Ascending aorta (tissue), 2 donors: ENCODE results near the gene NAP1L4. TPM values are rescaled to one million over a fixed set of nuclear protein-coding genes. Genes with fewer than 3 reads are reported as not detected.

Experiments used
- DNase-seq, 2 donors: peaks; one replicate each; pipeline ENCODE4 v3.0.0-alpha.2; 2019; ENCODE audit warnings: low spot score in 2 of 2
- H3K27ac ChIP-seq, 2 donors: fragments of 200-600 bp; sonication (generic); one replicate each; pipeline ENCODE4 v1.5.1; 2016 to 2017; ENCODE audit warnings: mild to moderate bottlenecking in 1 of 2
- H3K27me3 ChIP-seq: fragments of 200-600 bp; sonication (generic); one replicate; pipeline ENCODE4 v1.5.1; 2017
- H3K36me3 ChIP-seq, 2 donors: fragments of 200-600 bp; sonication (generic); one replicate each; pipeline ENCODE4 v1.5.1; 2016
- H3K4me1 ChIP-seq, 2 donors: fragments of 200-600 bp; sonication (generic); one replicate each; pipeline ENCODE4 v1.5.1; 2016 to 2017; ENCODE audit warnings: mild to moderate bottlenecking in 1 of 2
- H3K4me3 ChIP-seq, 2 donors: fragments of 200-600 bp; sonication (generic); one replicate each; pipeline ENCODE4 v1.5.1; 2016 to 2017; ENCODE audit warnings: mild to moderate bottlenecking in 1 of 2
- H3K9me3 ChIP-seq, 2 donors: fragments of 200-600 bp; sonication (generic); one replicate each; pipeline ENCODE4 v1.5.1; 2016
- CTCF ChIP-seq, 3 experiments: fragments of 200-600 bp in 2 of 3; fragments of 450-650 bp in 1 of 3; sonication (generic) in 2 of 3; IDR thresholded peaks; one replicate each; pipeline ENCODE4 v1.5.1; 2016 to 2019; ENCODE audit warnings: antibody characterized with exemption in 3 of 3, mild to moderate bottlenecking in 1 of 3, moderate library complexity in 1 of 3
- intact Hi-C: fragments of 100-400 bp; cut with DNase I; formaldehyde crosslinking; loops from one replicate; pipeline ENCODE4 v1.15.1; 2023
- total RNA-seq: library from RNA; depleted of rRNA; stranded (reverse); fragments of >200 nt; gene quantifications from one replicate; pipeline ENCODE4 v1.1.0, GENCODE V29; 2016

The NAP1L4 gene
- total RNA-seq, 1 donor from 2014 or later, result 54.5 TPM

- H3K9me3 ChIP-seq, result no peaks in the 10 kb centered on the region
- DNase-seq, result no peak
- intact Hi-C loops, result no loop called here
- no peak for TF ChIP-seq CTCF (IDR thresholded peaks at IDR 0.05)
- no peaks in the 10 kb centered on the region for H3K27me3 ChIP-seq
- H3K27ac ChIP-seq, result no peak overlapping the region
- peaks cover 4 to 6% of the 10 kb centered on the region in 2 donors for H3K36me3 ChIP-seq
- peaks cover 0 to 14% of the 10 kb centered on the region in 2 donors for H3K4me1 ChIP-seq
- no peak overlapping the region for H3K4me3 ChIP-seq
These were observed 8.2 kb downstream of the NAP1L4 start for GRCh38 chr11:2983908-2984307.

GRCh38 chr11:2982214-2982613 is 9.9 kb downstream of the NAP1L4 start:
- H3K27ac ChIP-seq, result no peak overlapping the region
- TF ChIP-seq CTCF (IDR thresholded peaks at IDR 0.05), result no peak
- H3K9me3 ChIP-seq, result no peaks in the 10 kb centered on the region
- intact Hi-C loops, result no loop called here
- peaks cover 0 to 6% of the 10 kb centered on the region in 2 donors for H3K4me1 ChIP-seq
- peaks cover 19 to 22% of the 10 kb centered on the region in 2 donors for H3K36me3 ChIP-seq
- H3K4me3 ChIP-seq, result no peak overlapping the region
- no peaks in the 10 kb centered on the region for H3K27me3 ChIP-seq
- DNase-seq, result no peak

GRCh38 chr11:2981130-2981529 is 11.0 kb downstream of the NAP1L4 start:
- Histone ChIP-seq H3K27me3 (no peaks in the 10 kb centered on the region), H3K27ac (no peak overlapping the region), H3K4me1 (peaks cover 0 to 6% of the 10 kb centered on the region in 2 donors), H3K36me3 (peaks cover 29 to 33% of the 10 kb centered on the region in 2 donors), H3K9me3 (no peaks in the 10 kb centered on the region), H3K4me3 (no peak overlapping the region)
- intact Hi-C loops, result no loop called here
- DNase-seq, result no peak
- TF ChIP-seq CTCF (IDR thresholded peaks at IDR 0.05), result no peak

- Histone ChIP-seq H3K9me3 (no peaks in the 10 kb centered on the region), H3K27me3 (no peaks in the 10 kb centered on the region), H3K27ac (no peak overlapping the region), H3K4me1 (peaks cover 0 to 6% of the 10 kb centered on the region in 2 donors), H3K4me3 (no peak overlapping the region), H3K36me3 (peaks cover 30 to 41% of the 10 kb centered on the region in 2 donors)
- no peak for DNase-seq
- TF ChIP-seq CTCF (IDR thresholded peaks at IDR 0.05), result no peak
- intact Hi-C loops, result no loop called here
These were observed 11.8 kb downstream of the NAP1L4 start for GRCh38 chr11:2980168-2980840.

- intact Hi-C loops, result no loop called here
- Histone ChIP-seq H3K27ac (no peak overlapping the region), H3K9me3 (no peaks in the 10 kb centered on the region), H3K4me1 (peaks cover 0 to under 1% of the 10 kb centered on the region in 2 donors), H3K27me3 (no peaks in the 10 kb centered on the region), H3K36me3 (peaks cover 49 to 69% of the 10 kb centered on the region in 2 donors), H3K4me3 (no peak overlapping the region)
- no peak for DNase-seq
- no peak for TF ChIP-seq CTCF (IDR thresholded peaks at IDR 0.05)
These were observed 15.0 kb downstream of the NAP1L4 start for GRCh38 chr11:2977113-2977512.
